Inflammatory macrophage (primary cell): ENCODE data around the gene MFN2.
"Not testable (repeated sequence)": the region's sequence is repeated elsewhere in the genome, so short reads cannot be mapped to it uniquely, and the experiment has no call there.

ENCODE experiments used
- DNase-seq, 2 donors: peaks; one replicate each; pipeline ENCODE4 v3.0.0-alpha.2; 2020 to 2022

The MFN2 gene

GRCh38 chr1:12028957-12029511 lies 48.8 kb downstream of the MFN2 start:
- no peak for DNase-seq

DNA sequence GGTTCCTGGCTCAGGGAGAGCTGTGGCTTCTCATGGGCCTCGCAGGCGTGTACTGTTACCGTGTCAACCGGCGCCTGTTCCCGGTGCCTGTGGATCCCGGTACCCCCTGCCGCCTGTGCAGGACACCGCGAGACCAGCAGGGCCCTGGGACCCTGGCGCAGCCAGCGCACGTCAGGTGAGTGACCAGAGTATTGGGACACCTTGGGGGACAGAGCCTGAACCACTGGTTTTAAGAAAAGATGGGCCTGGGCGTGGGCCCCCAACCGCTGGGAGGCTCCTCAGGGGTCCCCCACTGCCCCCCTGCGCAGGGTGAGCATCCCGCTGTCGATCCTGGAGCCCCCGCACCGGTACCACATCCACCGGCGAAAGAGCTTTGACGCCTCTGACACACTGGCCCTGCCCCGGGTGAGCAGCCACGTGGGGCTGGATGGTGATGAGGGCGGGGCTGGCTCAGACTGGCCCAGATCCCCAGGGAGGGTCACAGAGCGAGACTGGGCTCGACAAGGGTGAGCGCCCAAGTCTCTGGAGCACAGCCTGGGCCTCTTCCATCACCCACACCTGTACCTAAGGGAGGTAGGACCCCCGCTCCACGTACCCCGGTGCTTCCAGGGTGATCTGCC lies 49.6 kb downstream of the MFN2 start:
- no peak for DNase-seq

- DNase-seq, result peak; percentile 39 to 43
Measured at GRCh38 chr1:12031039-12031980, 51.1 kb downstream of the MFN2 start.

GRCh38 chr1:12032161-12032621 lies 51.9 kb downstream of the MFN2 start:
- no peak for DNase-seq

DNA sequence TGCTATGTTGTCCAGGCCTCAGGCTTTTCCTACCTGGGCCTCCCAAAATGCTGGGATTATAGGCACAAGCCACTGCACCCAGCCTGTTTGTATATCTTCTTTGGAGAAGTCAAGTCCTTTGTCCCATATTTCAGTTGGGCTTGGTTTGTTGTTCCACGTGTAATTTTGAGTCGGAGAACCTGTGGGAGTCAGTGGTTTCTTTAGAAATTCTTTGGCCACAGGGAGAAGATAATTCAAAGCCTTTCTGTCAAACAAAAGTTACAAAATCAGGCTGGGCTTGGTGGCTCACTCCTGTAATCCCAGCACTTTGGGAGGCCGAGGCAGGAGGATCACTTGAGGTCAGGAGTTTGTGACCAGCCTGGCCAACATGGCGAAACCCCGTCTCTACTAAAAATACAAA lies 53.2 kb downstream of the MFN2 start:
- DNase-seq, result peak; percentile 71 to 79

GRCh38 chr1:12034381-12034801 lies 54.1 kb downstream of the MFN2 start:
- no peak for DNase-seq

DNA sequence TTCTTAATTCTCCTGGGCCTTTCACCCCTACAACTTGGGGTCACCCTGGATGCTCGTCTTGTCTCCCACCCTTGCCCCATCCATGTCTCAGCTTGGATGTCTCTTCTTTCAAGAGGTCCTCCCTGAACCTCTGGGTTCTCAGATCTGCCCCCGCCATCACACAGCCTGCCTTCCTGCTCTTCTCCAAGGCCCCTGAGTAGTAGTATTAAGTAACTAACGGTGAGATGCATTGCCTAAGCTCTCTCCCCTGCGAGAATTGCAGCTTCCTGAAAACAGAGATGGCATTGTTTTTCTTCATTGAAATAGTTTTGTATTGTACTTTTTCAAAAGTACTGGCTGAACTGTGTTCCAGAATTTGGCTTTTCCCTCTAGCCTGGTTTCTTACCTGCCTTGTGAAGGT lies 55.1 kb downstream of the MFN2 start:
- peak; percentile 17 to 41 for DNase-seq

- no peak for DNase-seq
Measured at GRCh38 chr1:12037486-12038355, 57.5 kb downstream of the MFN2 start.

DNA sequence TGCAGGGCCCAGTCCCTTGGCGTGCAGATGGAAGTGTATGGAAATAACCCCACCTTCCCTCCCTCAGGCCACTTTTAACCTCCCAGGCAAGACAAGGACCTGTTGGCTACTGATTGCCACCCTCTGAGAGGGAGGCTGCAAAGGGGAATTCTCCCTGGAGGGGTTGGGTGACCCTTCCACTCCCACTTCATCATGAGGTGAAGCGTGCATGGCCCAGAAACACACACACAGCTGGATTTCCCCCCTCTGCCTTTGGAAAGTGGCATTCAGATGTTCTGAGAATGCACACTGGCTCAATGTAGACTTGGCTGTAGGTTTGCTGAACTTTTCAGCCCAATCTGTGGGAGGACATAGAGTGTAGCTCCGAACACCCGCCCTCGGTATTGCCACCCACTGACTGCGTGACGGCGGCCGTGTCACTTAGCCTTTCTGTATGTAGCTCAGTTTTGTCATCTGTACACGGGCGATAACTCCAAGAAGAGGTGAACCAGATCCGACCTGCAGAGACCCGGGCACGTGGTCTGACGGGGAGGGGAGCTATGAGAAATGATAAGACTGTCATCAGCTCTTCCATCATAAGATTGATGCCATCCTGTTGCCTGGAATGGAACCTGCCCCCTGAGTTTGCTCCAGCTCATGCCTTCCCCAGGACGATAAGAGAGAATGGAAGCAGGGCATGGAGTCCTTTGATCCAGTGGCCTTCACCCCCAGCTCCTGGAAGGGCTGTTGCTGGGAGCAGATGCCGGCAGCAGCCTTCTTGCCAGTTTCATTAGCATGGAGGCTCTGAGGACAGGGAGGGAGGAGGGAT lies 58.3 kb downstream of the MFN2 start:
- DNase-seq, result peak in 1 of 2 donors; percentile 29

GRCh38 chr1:12039164-12039525 lies 58.9 kb downstream of the MFN2 start:
- DNase-seq, result peak; percentile 68 to 88

- peak in 1 of 2 donors; percentile 48 for DNase-seq
Measured at GRCh38 chr1:12039824-12040456, 59.7 kb downstream of the MFN2 start.

DNA sequence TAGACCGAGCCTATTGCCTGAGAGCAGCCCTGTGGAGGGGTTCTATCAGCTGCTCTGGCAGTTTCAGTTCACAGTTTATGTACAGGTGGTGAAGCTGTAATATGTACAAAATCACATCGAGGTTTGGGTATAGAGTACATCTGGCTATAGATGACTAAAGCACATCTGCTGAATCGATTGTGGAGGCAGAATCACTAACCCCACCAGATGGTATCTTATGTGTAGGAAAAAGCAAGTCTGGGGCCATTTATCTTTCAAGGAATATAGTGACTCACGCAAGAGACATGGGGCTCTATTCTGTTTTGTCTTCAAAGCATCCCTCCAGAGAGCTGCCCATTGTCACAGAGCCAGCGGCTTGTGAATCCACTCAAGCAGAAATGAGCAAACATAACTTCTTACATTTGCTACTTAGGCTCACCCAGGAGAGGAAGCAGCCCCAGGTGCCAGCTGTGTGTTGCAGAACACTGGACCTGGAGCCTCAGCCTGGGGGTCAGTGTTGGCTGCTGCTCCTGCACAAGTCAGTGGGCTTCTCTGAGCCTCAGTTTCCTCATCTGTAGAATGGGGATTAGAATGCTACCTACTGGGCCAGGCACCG lies 60.3 kb downstream of the MFN2 start:
- DNase-seq, result no peak

DNA sequence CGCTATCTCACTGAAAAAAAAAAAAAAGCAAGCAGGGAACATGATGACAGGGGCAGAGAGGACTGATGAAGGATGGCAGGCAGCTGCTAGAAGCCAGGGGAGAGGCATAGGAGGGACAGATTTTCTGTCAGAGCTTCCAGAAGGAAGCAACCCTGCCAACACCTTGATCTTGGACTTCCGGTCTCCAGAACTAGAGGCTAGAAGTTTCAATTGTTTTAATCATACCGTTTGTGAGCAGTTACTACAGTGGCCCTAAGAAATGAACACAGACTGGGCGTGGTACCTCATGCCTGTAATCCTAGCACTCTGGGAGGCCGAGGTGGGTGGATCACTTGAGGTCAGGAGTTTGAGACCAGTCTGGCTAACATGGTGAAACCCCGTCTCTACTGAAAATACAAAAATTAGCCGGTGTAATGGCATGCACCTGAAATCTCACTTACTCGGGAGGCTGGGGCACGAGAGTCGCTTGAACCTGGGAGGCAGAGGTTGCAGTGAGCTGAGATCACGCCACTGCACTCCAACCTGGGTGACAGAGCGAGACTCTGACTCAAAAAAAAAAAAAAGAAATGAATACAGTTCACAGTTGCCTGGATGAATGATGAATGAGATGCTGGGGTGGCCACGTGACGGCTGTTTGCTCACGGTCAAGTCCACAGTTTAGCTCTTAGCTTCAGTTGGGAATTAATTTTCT lies 64.1 kb downstream of the MFN2 start:
- not testable (repeated sequence) for DNase-seq

DNA sequence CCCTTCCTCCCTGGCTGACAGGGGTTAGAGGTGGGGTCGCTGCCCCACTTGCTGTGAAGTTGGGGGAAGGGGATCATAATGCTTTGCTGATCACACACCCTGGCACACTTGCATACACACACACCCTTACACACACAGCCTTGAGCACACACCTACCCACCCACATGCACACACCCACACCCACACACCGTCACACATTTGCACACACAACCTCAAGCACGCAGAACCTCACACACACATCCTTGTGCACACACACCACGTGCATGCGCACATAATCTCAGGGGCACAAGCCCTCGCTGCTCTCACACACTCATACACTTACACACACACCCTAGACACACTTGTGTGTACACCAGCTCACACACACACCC lies 66.5 kb downstream of the MFN2 start:
- no peak for DNase-seq

DNA sequence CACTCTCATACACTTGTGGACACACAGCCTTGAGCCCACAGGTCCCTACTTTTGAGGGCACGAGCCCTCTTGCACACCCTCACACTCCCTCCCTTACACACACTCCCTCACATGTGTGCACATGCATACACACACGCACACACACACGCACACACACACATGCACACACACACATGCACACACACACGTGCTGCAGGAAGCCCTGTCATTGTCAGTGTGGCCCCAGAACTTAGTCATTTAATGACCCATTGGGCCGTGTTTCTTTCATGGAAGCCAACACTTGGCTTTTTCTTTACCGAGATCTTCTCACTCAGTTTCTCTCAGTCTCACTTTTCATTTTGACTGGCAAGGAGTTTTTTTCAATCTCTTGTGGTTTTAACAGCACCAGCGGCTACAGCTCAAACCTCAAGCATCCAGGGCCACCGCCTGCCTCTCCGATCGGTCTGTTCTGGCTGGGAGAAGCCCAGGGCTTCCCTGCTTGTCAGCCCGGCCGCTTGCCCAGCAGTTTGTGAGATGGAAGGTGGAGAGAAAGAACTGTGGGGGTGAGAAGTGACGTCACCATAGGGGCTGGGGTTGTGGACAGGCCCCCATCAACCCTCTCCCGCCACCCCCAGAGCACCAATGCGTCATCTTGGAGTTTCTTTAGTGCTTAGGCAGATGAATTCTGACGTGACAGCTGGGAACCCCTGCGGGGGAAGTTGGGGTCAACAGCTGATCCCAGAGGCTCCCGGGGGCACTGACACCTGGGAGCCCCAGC lies 67.1 kb downstream of the MFN2 start:
- no peak for DNase-seq

DNA sequence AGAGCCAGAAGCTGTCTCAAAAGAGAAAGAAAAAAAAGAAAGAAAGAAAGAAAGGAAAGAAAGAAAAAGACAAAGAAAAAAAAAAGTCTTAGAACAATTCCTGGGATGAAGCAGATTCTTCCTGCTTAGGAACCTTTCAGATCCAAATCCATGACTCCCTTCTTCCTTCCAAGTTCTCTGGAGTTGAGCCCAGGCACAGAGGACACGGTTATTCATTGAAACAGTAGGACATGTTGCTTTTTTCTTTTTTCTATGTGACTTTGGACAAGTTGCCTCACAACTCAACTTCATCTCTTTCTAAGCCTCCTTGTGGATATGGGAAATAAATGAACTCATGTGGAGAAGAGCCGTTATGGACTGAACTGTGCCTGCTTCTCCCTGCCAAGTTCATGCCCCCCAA lies 68.1 kb downstream of the MFN2 start:
- no peak for DNase-seq

- peak; percentile 44 to 54 for DNase-seq
Measured at GRCh38 chr1:12049616-12050015, 69.4 kb downstream of the MFN2 start.

DNA sequence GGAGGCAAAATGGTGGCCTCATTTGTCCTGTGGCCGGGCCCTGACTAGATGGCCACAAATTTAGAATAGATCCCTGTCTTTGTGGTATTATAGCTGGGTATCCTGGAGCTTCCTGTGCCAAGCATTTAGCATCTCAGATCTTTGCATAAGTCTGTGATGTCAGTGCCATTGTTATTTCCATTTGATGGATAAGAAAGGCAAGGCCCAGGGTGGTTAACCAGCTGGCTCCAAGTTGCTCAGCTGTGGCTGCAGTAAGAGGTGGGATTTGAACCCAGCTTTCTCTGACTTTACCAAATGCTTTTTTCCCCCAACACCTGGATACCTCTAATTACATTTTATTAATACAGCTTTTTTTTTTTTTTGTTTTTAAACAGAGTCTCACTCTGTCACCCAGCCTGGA lies 71.1 kb downstream of the MFN2 start:
- no peak for DNase-seq

DNA sequence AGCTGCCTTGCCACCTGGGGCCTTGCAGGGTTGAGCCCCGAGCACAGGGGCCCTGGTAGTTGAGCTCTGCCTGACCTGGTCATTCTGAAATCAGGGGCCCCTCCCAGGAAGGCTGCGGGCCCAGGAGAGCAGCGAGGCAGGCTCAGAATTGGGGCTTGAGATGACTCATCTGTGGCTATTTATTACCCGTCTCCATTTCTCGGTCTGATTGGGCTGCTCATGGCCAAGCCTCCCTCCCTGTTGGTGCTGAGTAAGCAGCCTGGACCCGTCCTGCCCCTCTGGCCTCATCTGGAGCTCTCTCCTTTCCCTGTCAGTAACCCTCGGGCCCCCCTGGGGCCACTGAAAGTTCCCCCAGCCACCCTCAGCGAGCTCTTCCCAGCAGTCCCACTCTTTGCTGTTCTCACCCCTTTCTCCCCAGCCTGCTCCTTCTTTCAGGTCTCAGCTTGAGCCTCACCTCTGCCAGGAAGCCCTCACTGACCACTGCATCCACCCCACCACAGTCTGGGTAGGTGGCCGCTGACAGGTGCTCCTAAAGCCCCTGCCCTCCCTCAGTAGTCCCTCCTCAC lies 71.8 kb downstream of the MFN2 start:
- DNase-seq, result peak; percentile 6 to 48
